ENCODE measurements around the gene TWIST2.

TWIST2 gene

GRCh38 chr2:238874330-238875050 is 26.6 kb downstream of the TWIST2 start:
- no peak for FAIRE-seq

GRCh38 chr2:238875101-238875470 is 27.2 kb downstream of the TWIST2 start:
- no peak for FAIRE-seq

- FAIRE-seq, result no peak
These were observed 27.8 kb downstream of the TWIST2 start for GRCh38 chr2:238875471-238876231.

GRCh38 chr2:238876232-238876630 is 28.3 kb downstream of the TWIST2 start:
- no peak for FAIRE-seq

GRCh38 chr2:238878051-238878735 is 30.3 kb downstream of the TWIST2 start:
- no peak for FAIRE-seq

GRCh38 chr2:238879043-238879442 is 31.2 kb downstream of the TWIST2 start:
- FAIRE-seq, result no peak

- FAIRE-seq, result no peak
These were observed 31.9 kb downstream of the TWIST2 start for GRCh38 chr2:238879621-238880377.

GRCh38 chr2:238881353-238882081 is 33.6 kb downstream of the TWIST2 start:
- FAIRE-seq, result no peak

- FAIRE-seq, result no peak
These were observed 34.3 kb downstream of the TWIST2 start for GRCh38 chr2:238882082-238882755.

- no peak for FAIRE-seq
These were observed 35.6 kb downstream of the TWIST2 start for GRCh38 chr2:238883421-238883901.

GRCh38 chr2:238884122-238884811 is 36.4 kb downstream of the TWIST2 start:
- no peak for FAIRE-seq

- FAIRE-seq, result no peak
These were observed 37.0 kb downstream of the TWIST2 start for GRCh38 chr2:238884812-238885408.

- FAIRE-seq, result no peak
These were observed 38.7 kb downstream of the TWIST2 start for GRCh38 chr2:238886453-238887094.

GRCh38 chr2:238887616-238888015 is 39.7 kb downstream of the TWIST2 start:
- no peak for FAIRE-seq

- no peak for FAIRE-seq
These were observed 40.9 kb downstream of the TWIST2 start for GRCh38 chr2:238888781-238889180.

GRCh38 chr2:238890131-238890530 is 42.2 kb downstream of the TWIST2 start:
- FAIRE-seq, result no peak

- FAIRE-seq, result no peak
These were observed 43.0 kb downstream of the TWIST2 start for GRCh38 chr2:238890618-238891456.

GRCh38 chr2:238891457-238892203 is 43.7 kb downstream of the TWIST2 start:
- no peak for FAIRE-seq

GRCh38 chr2:238892204-238892500 is 44.3 kb downstream of the TWIST2 start:
- FAIRE-seq, result no peak
